ENCODE data around the gene TLE3. TPM values are rescaled to one million over a fixed set of nuclear protein-coding genes. Genes with fewer than 3 reads are reported as not detected.

The TLE3 gene
- total RNA-seq, 1 experiment from 2014 or later = 98.2 TPM

DNA sequence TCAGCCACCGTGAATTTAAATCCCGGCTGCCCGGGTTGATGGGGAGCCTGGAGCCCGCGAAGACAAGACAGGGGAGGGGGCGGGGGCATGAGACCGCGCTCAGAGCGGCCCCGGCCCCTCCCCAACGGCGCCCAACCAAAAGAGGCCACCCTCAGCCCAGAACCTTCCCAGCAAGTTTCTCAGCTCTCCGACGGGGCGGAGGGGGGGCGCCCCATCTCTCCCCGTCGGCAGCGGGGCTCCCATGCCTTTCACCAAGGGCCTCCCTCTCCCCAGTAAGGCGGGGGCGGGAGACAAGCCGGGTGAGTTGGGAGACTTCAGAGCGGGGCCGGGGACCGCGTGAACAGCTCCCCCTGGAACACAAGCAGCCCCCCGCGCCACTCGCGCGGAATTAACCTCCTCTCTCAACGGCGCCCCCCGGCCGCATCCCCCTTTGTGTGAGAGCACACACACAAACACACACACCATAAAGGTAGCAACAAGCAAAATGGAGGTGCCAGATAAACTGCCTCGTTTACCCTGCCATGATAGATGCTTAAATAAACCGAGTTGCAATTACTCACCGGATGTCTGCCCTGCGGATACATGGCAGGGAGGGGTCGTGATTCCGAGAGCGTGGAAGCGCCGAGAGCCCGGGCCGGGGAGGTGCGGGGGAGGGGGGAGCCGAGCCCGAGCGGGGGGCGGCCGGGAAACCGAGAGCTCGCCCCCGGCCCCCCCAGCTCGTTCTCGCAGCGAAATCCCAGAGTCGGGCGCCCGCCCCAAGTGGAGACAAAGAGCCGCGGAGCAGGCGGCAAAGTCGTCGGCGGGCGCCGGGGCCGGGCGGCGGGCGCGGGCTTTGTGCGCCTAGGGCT, 1.3 kb downstream of the TLE3 start:
- H4K91ac ChIP-seq (ENCODE audit: insufficient read length, low read depth, low read length) = peak overlapping the region; percentile 51
- WGBS (ENCODE audit: extremely low coverage, insufficient read length, low lambda C conversion rate) = no CpG with 5 or more reads among the region's 75 CpGs
- no peak overlapping the region for H3K27ac ChIP-seq (ENCODE audit: insufficient read length, low read depth, low read length)
- H2BK120ac ChIP-seq (ENCODE audit: low read depth, low read length, poor library complexity, severe bottlenecking) = no peak overlapping the region
- Mint-ChIP-seq H3K4me1 (peaks cover 45 to 49% of the 10 kb centered on the region in 2 experiments), H3K4me3 (peak overlapping the region; percentile 93 to 99), H3K27me3 (ENCODE audit: low read depth) (peaks cover 18% of the 10 kb centered on the region), H3K9me3 (peaks cover 2% of the 10 kb centered on the region in 2 experiments; a peak in 2 of 5 replicates), H3K36me3 (ENCODE audit: insufficient read depth in 1 of 3, low read depth in 3 of 3) (peaks cover 13 to 34% (median 31%) of the 10 kb centered on the region in 3 experiments), H3K27ac (peak overlapping the region; percentile 91 to 98 (median 95); a peak in 6 of 7 replicates)
- peaks cover 2% of the 10 kb centered on the region; the same call in 1 of the 2 replicates for H3K27me3 ChIP-seq (ENCODE audit: insufficient read depth, low read length)
- H3K4me1 ChIP-seq (ENCODE audit: insufficient read depth, low read length) = peaks cover 13% of the 10 kb centered on the region; the same call in 1 of the 2 replicates
- H2BK12ac ChIP-seq (ENCODE audit: insufficient read length, low read depth, low read length) = no peak overlapping the region
- H3T11ph ChIP-seq (ENCODE audit: low read length) = no peak overlapping the region
- peaks cover 4% of the 10 kb centered on the region; the same call in 1 of the 2 replicates for H3K79me2 ChIP-seq (ENCODE audit: insufficient read depth, low read length)
- H2BK15ac ChIP-seq (ENCODE audit: low read depth, low read length) = no peak overlapping the region
- peak overlapping the region; percentile 86 for H3K4me2 ChIP-seq (ENCODE audit: insufficient read depth, insufficient read length, low read length)
- no peaks in the 10 kb centered on the region for H3K79me1 ChIP-seq (ENCODE audit: insufficient read depth, low read depth, low read length, poor library complexity, severe bottlenecking)
- H3K23me2 ChIP-seq (ENCODE audit: insufficient read length, low read depth, low read length, poor library complexity, severe bottlenecking) = peaks cover 29% of the 10 kb centered on the region
- TF ChIP-seq, protein P1, sequence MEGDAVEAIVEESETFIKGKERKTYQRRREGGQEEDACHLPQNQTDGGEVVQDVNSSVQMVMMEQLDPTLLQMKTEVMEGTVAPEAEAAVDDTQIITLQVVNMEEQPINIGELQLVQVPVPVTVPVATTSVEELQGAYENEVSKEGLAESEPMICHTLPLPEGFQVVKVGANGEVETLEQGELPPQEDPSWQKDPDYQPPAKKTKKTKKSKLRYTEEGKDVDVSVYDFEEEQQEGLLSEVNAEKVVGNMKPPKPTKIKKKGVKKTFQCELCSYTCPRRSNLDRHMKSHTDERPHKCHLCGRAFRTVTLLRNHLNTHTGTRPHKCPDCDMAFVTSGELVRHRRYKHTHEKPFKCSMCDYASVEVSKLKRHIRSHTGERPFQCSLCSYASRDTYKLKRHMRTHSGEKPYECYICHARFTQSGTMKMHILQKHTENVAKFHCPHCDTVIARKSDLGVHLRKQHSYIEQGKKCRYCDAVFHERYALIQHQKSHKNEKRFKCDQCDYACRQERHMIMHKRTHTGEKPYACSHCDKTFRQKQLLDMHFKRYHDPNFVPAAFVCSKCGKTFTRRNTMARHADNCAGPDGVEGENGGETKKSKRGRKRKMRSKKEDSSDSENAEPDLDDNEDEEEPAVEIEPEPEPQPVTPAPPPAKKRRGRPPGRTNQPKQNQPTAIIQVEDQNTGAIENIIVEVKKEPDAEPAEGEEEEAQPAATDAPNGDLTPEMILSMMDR (conservative IDR thresholded peaks at IDR 0.05) = no peak
- H3K9me3 ChIP-seq (ENCODE audit: control insufficient read depth, low read depth, low read length) = no peaks in the 10 kb centered on the region
- peak overlapping the region; percentile 87 for H3K9ac ChIP-seq (ENCODE audit: extremely low read depth, insufficient read length, low read length)
- H3K18ac ChIP-seq (ENCODE audit: insufficient read length, low read depth, low read length) = peak overlapping the region; percentile 81
- H3K4ac ChIP-seq (ENCODE audit: low read depth, low read length) = no peak overlapping the region
- no peak overlapping the region for H2AFZ ChIP-seq (ENCODE audit: low read length)
- no peak overlapping the region for H4K8ac ChIP-seq (replicated peaks; ENCODE audit: insufficient read length, low read depth, low read length)
- no peaks in the 10 kb centered on the region for H4K20me1 ChIP-seq (ENCODE audit: control insufficient read depth, insufficient read depth, insufficient read length)
- DNase-seq = no peak
- H3K23ac ChIP-seq (ENCODE audit: insufficient read length, low read depth, low read length) = no peak overlapping the region
- no peak overlapping the region for H2AK5ac ChIP-seq (ENCODE audit: insufficient read length, low read length)
- no peak overlapping the region for H2BK20ac ChIP-seq (ENCODE audit: low read depth, low read length, poor library complexity, severe bottlenecking)
- H3K56ac ChIP-seq (ENCODE audit: insufficient read length, low read depth, low read length) = no peak overlapping the region
- no peak overlapping the region for H4K5ac ChIP-seq (ENCODE audit: insufficient read length, low read depth, low read length)
- H3K14ac ChIP-seq (ENCODE audit: insufficient read depth, low read length) = peak overlapping the region; percentile 96
- no peak overlapping the region for H2BK5ac ChIP-seq (ENCODE audit: insufficient read length, low read length)

All from H9 (cell line).